HG03095 (cell line): ENCODE measurements around the gene KRTAP5-3.

Experiments
- ATAC-seq: cut with Tn5 transposase; IDR thresholded peaks from one replicate; pipeline ENCODE4 v1.9.1; 2021; ENCODE audit warnings: moderate library complexity; ENCODE audit not compliant: unreplicated experiment

KRTAP5-3 gene

DNA sequence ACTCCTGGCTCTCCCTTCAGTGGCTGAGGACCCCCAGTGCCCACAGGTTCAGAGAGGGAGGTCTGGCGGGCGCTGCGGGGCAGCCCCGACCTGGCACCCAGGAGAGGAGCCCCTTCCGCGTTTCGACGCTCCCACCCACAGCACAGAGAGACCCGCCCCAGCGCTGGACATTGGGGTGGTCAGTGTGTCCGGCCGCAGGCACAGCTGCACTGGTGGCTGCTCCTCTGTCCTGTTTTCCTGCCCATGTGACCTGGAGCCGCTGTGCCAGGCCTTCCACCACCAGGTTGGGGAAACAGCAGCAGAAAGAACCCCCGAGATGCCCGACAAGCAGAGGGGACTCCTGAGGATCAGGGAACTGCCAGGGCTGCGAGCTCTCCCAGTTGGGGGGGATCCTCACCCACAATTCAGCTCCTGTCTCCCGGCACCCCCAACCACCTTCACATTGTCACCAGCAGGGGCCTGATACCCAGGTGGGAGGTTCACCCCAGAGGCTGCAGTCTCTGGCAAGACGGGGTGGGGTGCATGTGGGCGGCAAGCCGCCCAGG is 35.0 kb upstream of the KRTAP5-3 start:
- ATAC-seq: no peak

GRCh38 chr11:1642288-1643145 is 34.3 kb upstream of the KRTAP5-3 start:
- no peak for ATAC-seq

DNA sequence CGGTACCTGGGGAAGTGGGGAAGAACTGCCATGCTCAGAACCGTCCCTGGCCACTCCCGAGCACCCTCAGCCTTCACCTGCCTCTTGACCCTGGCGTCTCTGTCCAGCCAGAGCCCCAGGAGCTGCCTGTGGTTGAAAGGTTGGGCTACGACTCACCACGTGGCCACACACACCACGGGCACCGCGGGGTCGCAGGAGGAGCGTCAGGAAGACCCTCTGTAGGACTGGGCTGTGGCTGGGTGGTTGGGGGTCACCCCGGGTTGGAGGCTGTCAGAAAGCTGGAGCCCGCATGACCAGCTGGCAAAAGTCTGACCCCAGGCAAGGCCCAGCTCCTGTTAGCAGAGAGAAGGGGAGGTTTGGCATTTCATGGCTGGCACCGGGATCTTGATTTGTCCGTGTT is 32.8 kb upstream of the KRTAP5-3 start:
- no peak for ATAC-seq

GRCh38 chr11:1640076-1640946 is 32.0 kb upstream of the KRTAP5-3 start:
- ATAC-seq: no peak

- no peak for ATAC-seq
These were observed 31.4 kb upstream of the KRTAP5-3 start for GRCh38 chr11:1639666-1640065.

- ATAC-seq: no peak
These were observed 30.9 kb upstream of the KRTAP5-3 start for GRCh38 chr11:1639102-1639620.

- ATAC-seq: no peak
These were observed 30.1 kb upstream of the KRTAP5-3 start for GRCh38 chr11:1638344-1638743.

DNA sequence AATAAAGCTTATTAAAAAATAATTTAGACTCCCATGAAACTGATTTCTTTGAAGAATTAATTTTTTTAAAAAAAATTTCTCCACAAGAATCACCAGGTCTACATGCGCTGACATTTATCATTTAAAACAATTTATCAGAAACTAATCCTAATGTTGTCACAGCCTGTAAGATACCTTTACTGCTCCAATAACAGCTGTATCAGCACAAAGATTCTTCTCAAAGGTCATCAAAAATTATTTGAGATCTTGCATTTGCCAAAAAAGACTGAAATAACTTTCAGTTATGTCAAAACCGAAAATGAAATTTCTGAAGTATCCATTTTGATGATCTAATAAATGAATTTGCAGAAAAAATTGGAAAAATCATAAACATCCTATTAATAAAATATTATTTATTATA is 29.4 kb upstream of the KRTAP5-3 start:
- no peak for ATAC-seq

- ATAC-seq: no peak
These were observed 28.2 kb upstream of the KRTAP5-3 start for GRCh38 chr11:1636291-1636950.

GRCh38 chr11:1633864-1634263 is 25.6 kb upstream of the KRTAP5-3 start:
- ATAC-seq: no peak

GRCh38 chr11:1632053-1632714 is 23.9 kb upstream of the KRTAP5-3 start:
- ATAC-seq: no peak

GRCh38 chr11:1631066-1631568 is 22.9 kb upstream of the KRTAP5-3 start:
- ATAC-seq: no peak

DNA sequence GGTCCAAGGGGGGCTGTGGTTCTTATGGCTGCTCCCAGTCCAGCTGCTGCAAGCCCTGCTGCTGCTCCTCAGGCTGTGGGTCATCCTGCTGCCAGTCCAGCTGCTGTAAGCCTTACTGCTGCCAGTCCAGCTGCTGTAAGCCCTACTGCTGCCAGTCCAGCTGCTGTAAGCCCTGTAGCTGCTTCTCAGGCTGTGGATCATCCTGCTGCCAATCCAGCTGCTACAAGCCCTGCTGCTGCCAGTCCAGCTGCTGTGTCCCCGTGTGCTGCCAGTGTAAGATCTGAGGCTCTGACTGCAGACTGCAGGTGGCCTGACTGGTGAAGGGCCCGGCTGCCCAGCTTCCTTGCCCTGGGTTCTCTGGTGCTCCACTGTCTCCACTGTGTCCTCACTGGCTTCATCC is 22.0 kb upstream of the KRTAP5-3 start:
- no peak for ATAC-seq

GRCh38 chr11:1629326-1630185 is 21.3 kb upstream of the KRTAP5-3 start, which contains the start of gene KRTAP5-5:
Gene KRTAP5-5, plus strand, starts transcription at chr11:1629775. Its CDS starts 66 bp downstream, at chr11:1629841.
- ATAC-seq: no peak

GRCh38 chr11:1628506-1629325 is 20.5 kb upstream of the KRTAP5-3 start:
- no peak for ATAC-seq

GRCh38 chr11:1625541-1625940 is 17.3 kb upstream of the KRTAP5-3 start:
- ATAC-seq: no peak

DNA sequence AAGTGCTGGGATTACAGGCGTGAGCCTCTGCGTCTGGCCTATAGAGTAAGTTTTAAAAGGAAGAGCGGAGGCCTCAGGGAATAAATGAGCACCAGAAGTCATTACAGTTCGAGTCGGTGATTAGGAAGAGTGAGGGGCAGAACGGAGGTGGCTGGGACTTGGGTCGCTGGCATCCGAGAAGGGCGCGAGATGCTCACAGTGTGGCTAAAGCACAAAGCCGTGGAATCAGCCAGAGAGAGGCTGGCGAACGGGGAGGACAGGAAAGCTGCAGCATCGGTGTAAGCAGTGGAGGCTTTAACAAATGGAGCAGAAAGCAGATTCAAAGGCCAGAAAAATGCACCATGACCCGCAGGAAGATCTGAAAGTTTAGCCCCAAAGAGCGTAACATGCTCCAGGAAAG is 16.4 kb upstream of the KRTAP5-3 start:
- no peak for ATAC-seq

- no peak for ATAC-seq
These were observed 15.5 kb upstream of the KRTAP5-3 start for GRCh38 chr11:1623716-1624115.
